Esophagus squamous epithelium (tissue), 5 donors: ENCODE measurements around the gene SERPINA5. TPM values are rescaled to one million over a fixed set of nuclear protein-coding genes. Genes with fewer than 3 reads are reported as not detected.

Experiments
- DNase-seq: peaks from one replicate; lab custom pipeline; 2025; lab: John Stamatoyannopoulos, UW
- H3K27ac ChIP-seq, 4 donors: fragments of 200-600 bp; sonication (generic); one replicate each; pipeline ENCODE4 v1.5.1; 2016 to 2019; ENCODE audit warnings: mild to moderate bottlenecking in 1 of 4
- H3K27me3 ChIP-seq, 4 donors: fragments of 200-600 bp; sonication (generic); 1 replicate in 3 of 4; 2 replicates in 1 of 4; pipeline versions ENCODE4 v1.5.1 to v1.6.0; 2017 to 2021; ENCODE audit warnings: antibody characterized with exemption in 1 of 4
- H3K36me3 ChIP-seq, 3 donors: fragments of 200-600 bp; sonication (generic); one replicate each; pipeline ENCODE4 v1.5.1; 2016 to 2019
- H3K4me1 ChIP-seq, 3 donors: fragments of 200-600 bp; sonication (generic); one replicate each; pipeline ENCODE4 v1.5.1; 2017 to 2019
- H3K4me3 ChIP-seq, 4 donors: fragments of 200-600 bp; sonication (generic); 1 replicate in 3 of 4; 2 replicates in 1 of 4; pipeline ENCODE4 v1.5.1; 2016 to 2019; ENCODE audit warnings: mild to moderate bottlenecking in 2 of 4, moderate library complexity in 1 of 4
- H3K9me3 ChIP-seq, 3 donors: fragments of 200-600 bp; sonication (generic); one replicate each; pipeline ENCODE4 v1.5.1; 2016 to 2019
- POLR2A ChIP-seq, 4 donors: fragments of 450-650 bp; IDR thresholded peaks; one replicate each; pipeline ENCODE4 v1.6.1; 2017; ENCODE audit warnings: antibody characterized with exemption in 4 of 4, mild to moderate bottlenecking in 4 of 4, moderate library complexity in 3 of 4
- WGBS, 2 donors: methylation state at CpG; one replicate each; pipeline ENCODE4 v1.1.5; 2018; 5-methylcytosine and 5-hydroxymethylcytosine counted together
- intact Hi-C: fragments of 100-400 bp; cut with DNase I; formaldehyde crosslinking; loops from one replicate; pipeline ENCODE4 v1.15.0; 2022
- total RNA-seq, 4 donors: library from RNA; depleted of rRNA; stranded (reverse); fragments of >200 nt; gene quantifications; one replicate each; pipeline ENCODE4 v1.1.0, GENCODE V29; 2016
- TF ChIP-seq, protein P1 (sequence below), 6 experiments: fragments of 450-650 bp in 4 of 6; fragments of 200-600 bp in 2 of 6; sonication (generic) in 2 of 6; IDR thresholded peaks; one replicate each; pipeline ENCODE4 v1.5.1; 2016 to 2019; ENCODE audit warnings: antibody characterized with exemption in 6 of 6, mild to moderate bottlenecking in 4 of 6, moderate library complexity in 4 of 6
- donor health status: DM: yes; HTN: yes; CAD: no.

SERPINA5 gene, protein sequence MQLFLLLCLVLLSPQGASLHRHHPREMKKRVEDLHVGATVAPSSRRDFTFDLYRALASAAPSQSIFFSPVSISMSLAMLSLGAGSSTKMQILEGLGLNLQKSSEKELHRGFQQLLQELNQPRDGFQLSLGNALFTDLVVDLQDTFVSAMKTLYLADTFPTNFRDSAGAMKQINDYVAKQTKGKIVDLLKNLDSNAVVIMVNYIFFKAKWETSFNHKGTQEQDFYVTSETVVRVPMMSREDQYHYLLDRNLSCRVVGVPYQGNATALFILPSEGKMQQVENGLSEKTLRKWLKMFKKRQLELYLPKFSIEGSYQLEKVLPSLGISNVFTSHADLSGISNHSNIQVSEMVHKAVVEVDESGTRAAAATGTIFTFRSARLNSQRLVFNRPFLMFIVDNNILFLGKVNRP
- under 1 TPM in 3 of 4 donors, not detected in 1; 0.12 to 0.38 (median 0.35) TPM for total RNA-seq

DNA sequence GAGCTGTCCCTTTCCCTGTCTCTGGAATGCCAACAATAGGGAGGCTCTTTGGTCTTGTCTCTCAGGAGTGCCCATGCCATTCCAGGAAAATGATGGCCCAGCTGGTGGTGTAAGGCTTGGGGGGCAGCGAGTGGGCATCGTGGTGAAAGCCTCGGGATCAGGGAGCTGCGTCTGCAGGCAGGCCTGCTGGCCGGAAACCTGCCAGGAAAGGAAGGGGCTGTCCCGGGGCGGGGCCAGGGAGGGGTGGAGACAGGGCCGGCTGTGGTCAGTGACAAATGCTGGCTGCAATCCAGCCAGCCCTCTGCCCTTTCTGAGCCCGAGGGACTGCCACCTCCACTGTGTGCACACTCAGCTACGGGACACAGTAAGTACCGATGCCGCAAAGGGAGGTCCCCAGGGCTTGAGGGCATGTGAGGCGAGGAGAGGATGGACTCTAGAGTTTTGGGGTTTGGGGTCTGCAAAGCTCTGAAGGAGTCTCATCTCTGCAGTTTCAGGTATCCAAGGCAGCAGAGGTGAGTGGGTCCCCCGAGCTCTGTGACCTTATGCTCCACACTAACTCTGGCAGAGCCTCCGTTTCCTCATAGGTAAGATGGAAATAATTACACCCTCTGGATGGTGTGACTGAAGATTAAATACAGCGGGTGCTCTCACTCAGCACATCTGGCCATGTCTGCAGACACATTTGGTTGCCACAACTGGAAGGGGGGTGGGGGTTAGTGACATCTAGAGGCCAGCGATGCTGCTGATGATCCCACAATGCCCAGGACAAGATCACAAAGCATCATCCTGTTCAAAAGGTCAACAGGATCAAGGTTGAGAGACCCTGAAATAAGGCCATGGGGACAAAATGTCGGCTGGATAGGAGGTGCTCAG is at the start of gene SERPINA5:
SERPINA5 (plus strand) TSS at position 300 of the 873 bp plus-strand sequence. CDS start 5,937 bp downstream, outside the sequence.
- Histone ChIP-seq H3K4me3 (no peak within 1 kb of the TSS), H3K36me3 (no peaks in the 10 kb centered on the region), H3K4me1 (no peaks in the 10 kb centered on the region), H3K27ac (no peak within 1 kb of the TSS), H3K9me3 (no peaks in the 10 kb centered on the region), H3K27me3 (peaks cover 0 to 15% (median 0%) of the 10 kb centered on the region in 4 donors)
- DNase-seq = no peak
- 40 to 56% methylated on average over 13 of the region's 18 CpGs for WGBS, 2 donors
- TF ChIP-seq, protein P1, sequence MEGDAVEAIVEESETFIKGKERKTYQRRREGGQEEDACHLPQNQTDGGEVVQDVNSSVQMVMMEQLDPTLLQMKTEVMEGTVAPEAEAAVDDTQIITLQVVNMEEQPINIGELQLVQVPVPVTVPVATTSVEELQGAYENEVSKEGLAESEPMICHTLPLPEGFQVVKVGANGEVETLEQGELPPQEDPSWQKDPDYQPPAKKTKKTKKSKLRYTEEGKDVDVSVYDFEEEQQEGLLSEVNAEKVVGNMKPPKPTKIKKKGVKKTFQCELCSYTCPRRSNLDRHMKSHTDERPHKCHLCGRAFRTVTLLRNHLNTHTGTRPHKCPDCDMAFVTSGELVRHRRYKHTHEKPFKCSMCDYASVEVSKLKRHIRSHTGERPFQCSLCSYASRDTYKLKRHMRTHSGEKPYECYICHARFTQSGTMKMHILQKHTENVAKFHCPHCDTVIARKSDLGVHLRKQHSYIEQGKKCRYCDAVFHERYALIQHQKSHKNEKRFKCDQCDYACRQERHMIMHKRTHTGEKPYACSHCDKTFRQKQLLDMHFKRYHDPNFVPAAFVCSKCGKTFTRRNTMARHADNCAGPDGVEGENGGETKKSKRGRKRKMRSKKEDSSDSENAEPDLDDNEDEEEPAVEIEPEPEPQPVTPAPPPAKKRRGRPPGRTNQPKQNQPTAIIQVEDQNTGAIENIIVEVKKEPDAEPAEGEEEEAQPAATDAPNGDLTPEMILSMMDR (IDR thresholded peaks at IDR 0.05) = no peak
- no peak for TF ChIP-seq POLR2A (IDR thresholded peaks at IDR 0.05)
- intact Hi-C loops = no loop called here

- intact Hi-C loops = no loop called here
Observed at GRCh38 chr14:94532447-94532846, 48.8 kb upstream of the SERPINA5 start.

DNA sequence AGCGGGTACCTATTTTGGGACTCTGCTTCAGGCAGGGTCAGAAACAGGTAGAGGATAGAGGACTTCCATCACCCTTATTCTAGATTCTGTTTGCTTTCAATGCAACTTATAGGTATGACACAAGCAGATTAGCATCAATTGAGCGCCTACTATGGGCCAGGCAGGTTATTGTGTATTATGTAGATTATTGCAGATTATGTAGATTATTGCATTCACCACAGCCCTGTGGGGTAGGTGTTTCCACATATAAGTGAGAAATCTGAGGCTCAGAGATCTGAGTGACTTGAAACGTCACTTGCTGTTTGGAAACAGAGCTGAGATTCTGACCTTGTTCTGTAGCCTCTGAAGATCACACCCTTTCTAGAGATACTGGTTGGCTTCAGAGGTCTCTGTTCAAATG is 45.7 kb upstream of the SERPINA5 start:
- no peak for DNase-seq
- intact Hi-C loops = no loop called here
- no peak for TF ChIP-seq POLR2A (IDR thresholded peaks at IDR 0.05)
- TF ChIP-seq, protein P1 (IDR thresholded peaks at IDR 0.05) = no peak
- Histone ChIP-seq H3K27ac (no peak overlapping the region), H3K4me1 (no peaks in the 10 kb centered on the region), H3K27me3 (peaks cover 0 to 47% (median 0%) of the 10 kb centered on the region in 4 donors), H3K9me3 (no peaks in the 10 kb centered on the region), H3K4me3 (no peak overlapping the region), H3K36me3 (no peaks in the 10 kb centered on the region)
- 22 to 85% methylated on average over 1 to 3 of the region's 3 CpGs for WGBS, 2 donors

More at GRCh38 chr14:94532447-94532846, 48.8 kb upstream of the SERPINA5 start:
- H3K9me3 ChIP-seq = no peaks in the 10 kb centered on the region
- DNase-seq = no peak
- no peak overlapping the region for H3K27ac ChIP-seq
- no peaks in the 10 kb centered on the region for H3K36me3 ChIP-seq
- H3K4me3 ChIP-seq = no peak overlapping the region
- peaks cover 0 to 42% (median 0%) of the 10 kb centered on the region in 4 donors for H3K27me3 ChIP-seq
- WGBS, 2 donors = 26 to 53% methylated on average over 2 of the region's 2 CpGs
- H3K4me1 ChIP-seq = no peaks in the 10 kb centered on the region
- no peak for TF ChIP-seq POLR2A (IDR thresholded peaks at IDR 0.05)
- TF ChIP-seq, protein P1 (IDR thresholded peaks at IDR 0.05) = no peak

DNA sequence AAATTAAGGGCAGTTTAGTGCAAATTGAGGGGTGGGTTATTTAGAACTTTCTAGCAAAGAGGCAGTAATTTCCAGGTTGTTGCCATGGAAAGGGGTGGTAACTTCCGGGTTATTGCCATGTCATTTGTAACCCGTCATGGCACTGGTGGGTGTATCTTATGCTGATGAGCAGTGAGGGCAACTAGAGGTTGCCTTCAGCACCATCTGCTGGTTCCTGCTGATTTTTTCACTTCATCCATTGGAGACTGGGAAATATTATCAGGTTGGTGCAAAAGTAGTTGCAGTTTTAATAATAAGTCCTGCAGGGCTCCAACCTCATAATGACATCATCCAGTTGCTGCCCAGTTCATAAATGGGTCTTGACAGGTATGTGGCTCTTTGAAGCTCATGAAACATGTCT is 44.4 kb upstream of the SERPINA5 start:
- Histone ChIP-seq H3K4me3 (no peak overlapping the region), H3K9me3 (no peaks in the 10 kb centered on the region), H3K27ac (no peak overlapping the region), H3K27me3 (peaks cover 0 to 43% (median 0%) of the 10 kb centered on the region in 4 donors), H3K4me1 (peaks cover 0 to 3% (median 0%) of the 10 kb centered on the region in 3 donors), H3K36me3 (no peaks in the 10 kb centered on the region)
- intact Hi-C loops = no loop called here
- DNase-seq = no peak
- TF ChIP-seq POLR2A (IDR thresholded peaks at IDR 0.05) = no peak
- TF ChIP-seq, protein P1 (IDR thresholded peaks at IDR 0.05) = peak in 1 of 6 experiments; percentile 23
- 61 to 65% methylated on average over 2 of the region's 2 CpGs for WGBS, 2 donors
